Nephron (organoid): Measurements from ENCODE around the gene WASF1.

Experiments used
- H3K27ac Mint-ChIP-seq, 3 experiments: 2 replicates each; pipeline ENCODE4 v1.8.0; 2020; ENCODE audit warnings: mixed read lengths in 3 of 3, mild to moderate bottlenecking in 2 of 3, moderate library complexity in 1 of 3
- H3K27me3 Mint-ChIP-seq: 2 replicates; pipeline ENCODE4 v1.8.0; 2021; ENCODE audit warnings: low read depth, mild to moderate bottlenecking, moderate library complexity, mixed read lengths
- H3K36me3 Mint-ChIP-seq: 2 replicates; pipeline ENCODE4 v1.8.0; 2020; ENCODE audit warnings: low read depth, mixed read lengths
- H3K4me1 Mint-ChIP-seq: 2 replicates; pipeline ENCODE4 v1.8.0; 2020; ENCODE audit warnings: mixed read lengths
- H3K4me3 Mint-ChIP-seq, 3 experiments: 2 replicates each; pipeline ENCODE4 v1.8.0; 2020; ENCODE audit warnings: mild to moderate bottlenecking in 3 of 3, mixed read lengths in 3 of 3, moderate library complexity in 2 of 3
- H3K9me3 Mint-ChIP-seq: 2 replicates; pipeline ENCODE4 v1.8.0; 2020; ENCODE audit warnings: mixed read lengths
- TF ChIP-seq, protein P1 (sequence below), 3 experiments: fragments of 200-600 bp; sonication (generic); IDR thresholded peaks; one replicate each; pipeline ENCODE4 v1.5.0; 2021; ENCODE audit warnings: antibody characterized with exemption in 3 of 3; ENCODE audit not compliant: unreplicated experiment in 3 of 3

Gene WASF1

DNA sequence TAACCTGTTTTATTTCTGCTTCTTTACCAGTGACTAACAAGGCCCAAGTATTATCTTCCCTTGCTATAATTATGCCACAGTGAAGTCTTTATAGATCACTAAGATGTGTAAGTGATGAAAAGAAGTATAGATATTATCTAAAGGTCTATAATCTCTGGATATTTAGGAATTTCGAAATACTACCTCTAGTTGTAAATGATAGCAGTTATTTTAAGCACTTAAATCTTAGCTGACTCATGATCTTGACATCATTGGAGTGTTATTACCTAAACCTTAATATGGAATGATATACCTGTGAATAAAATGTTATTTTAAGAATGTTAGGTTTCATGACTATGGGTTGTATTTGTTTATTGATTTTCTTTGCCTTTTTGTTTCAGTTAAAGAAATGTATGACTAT, 32.3 kb upstream of the WASF1 start:
- no peak overlapping the region for H3K4me3 Mint-ChIP-seq
- TF ChIP-seq, protein P1, sequence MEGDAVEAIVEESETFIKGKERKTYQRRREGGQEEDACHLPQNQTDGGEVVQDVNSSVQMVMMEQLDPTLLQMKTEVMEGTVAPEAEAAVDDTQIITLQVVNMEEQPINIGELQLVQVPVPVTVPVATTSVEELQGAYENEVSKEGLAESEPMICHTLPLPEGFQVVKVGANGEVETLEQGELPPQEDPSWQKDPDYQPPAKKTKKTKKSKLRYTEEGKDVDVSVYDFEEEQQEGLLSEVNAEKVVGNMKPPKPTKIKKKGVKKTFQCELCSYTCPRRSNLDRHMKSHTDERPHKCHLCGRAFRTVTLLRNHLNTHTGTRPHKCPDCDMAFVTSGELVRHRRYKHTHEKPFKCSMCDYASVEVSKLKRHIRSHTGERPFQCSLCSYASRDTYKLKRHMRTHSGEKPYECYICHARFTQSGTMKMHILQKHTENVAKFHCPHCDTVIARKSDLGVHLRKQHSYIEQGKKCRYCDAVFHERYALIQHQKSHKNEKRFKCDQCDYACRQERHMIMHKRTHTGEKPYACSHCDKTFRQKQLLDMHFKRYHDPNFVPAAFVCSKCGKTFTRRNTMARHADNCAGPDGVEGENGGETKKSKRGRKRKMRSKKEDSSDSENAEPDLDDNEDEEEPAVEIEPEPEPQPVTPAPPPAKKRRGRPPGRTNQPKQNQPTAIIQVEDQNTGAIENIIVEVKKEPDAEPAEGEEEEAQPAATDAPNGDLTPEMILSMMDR (IDR thresholded peaks at IDR 0.05; ENCODE audit: unreplicated experiment in 3 of 3), result no peak
- H3K27me3 Mint-ChIP-seq, result no peaks in the 10 kb centered on the region

DNA sequence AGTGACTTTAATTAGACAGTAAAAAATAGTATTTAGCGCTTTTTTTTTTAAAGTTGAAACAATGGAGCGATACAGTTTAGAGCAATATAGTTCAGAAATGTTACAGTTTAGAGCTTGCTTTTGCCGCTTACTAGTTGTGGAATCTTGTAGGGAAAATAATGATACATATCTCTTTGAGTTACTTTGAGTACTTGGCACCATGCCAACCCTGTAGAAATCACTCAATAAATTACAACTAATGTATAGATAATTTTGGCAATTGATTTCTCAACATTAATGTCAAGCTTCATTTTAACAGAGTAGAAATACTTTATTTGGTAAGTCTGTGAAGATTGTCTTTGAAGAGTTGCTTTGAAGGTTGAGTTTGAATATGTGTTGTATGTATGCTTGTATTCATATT, 28.2 kb upstream of the WASF1 start:
- Mint-ChIP-seq H3K36me3 (peaks cover 47% of the 10 kb centered on the region), H3K27me3 (no peaks in the 10 kb centered on the region), H3K4me3 (no peak overlapping the region), H3K4me1 (no peaks in the 10 kb centered on the region), H3K9me3 (no peaks in the 10 kb centered on the region), H3K27ac (no peak overlapping the region)
- TF ChIP-seq, protein P1 (IDR thresholded peaks at IDR 0.05; ENCODE audit: unreplicated experiment in 3 of 3), result no peak

More for the DNA sequence above, 32.3 kb upstream of the WASF1 start:
- Mint-ChIP-seq H3K27ac (no peak overlapping the region), H3K9me3 (no peaks in the 10 kb centered on the region), H3K4me1 (no peaks in the 10 kb centered on the region), H3K36me3 (peaks cover 58% of the 10 kb centered on the region)

DNA sequence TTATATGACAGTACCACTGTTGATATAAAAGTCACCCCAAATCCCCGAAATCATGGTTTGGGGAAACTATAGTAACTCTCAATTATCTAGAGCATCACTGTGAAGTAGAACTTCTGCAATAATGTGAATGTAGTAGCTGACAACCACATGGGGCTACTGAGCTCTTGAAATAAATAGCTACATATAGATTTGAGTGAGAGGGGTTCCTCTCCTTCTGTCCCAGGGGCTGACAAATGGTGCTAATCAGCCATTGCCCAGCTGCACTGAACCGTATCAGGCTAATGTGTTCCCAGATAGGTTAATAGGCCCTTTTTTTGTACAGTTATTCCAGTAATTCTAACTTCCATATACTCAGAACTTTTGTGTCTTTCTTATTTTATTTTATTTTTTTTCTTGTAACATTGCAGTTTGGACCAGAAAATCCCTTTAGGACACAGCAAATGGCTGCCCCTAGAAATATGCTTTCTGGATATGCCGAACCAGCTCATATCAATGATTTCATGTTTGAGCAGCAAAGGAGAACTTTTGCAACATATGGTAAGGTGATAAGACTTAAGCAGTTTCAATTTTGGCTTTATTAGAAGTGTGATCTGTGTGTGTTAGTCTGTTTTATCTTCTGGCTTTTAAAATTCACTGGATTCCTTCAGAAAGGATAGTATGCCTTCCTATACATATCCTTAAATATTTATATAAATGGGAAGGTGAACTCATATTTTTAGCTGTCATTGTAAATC, 21.8 kb upstream of the WASF1 start:
- H3K27ac Mint-ChIP-seq, result no peak overlapping the region
- H3K9me3 Mint-ChIP-seq, result no peaks in the 10 kb centered on the region
- TF ChIP-seq, protein P1 (IDR thresholded peaks at IDR 0.05; ENCODE audit: unreplicated experiment in 3 of 3), result no peak
- H3K4me3 Mint-ChIP-seq, result no peak overlapping the region
- no peaks in the 10 kb centered on the region for H3K4me1 Mint-ChIP-seq
- no peaks in the 10 kb centered on the region for H3K27me3 Mint-ChIP-seq
- H3K36me3 Mint-ChIP-seq, result peaks cover 28% of the 10 kb centered on the region

DNA sequence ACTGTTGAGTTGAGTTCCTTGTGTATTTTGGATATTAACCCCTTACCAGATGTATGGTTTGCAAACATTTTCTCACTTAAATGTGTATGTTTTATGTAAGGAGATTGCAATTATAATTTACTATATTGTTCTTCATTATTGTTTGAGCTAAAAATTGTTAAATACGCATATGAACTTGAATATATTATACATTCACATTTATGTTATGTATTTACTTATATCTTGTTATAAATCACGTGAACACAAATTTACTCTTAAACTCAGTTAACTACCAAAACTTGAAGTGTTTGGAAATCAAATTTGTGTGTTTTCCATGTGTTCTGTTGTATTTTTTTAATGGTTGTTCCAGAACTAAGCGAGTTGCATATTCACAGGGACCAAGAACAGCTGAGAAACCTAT, 19.1 kb upstream of the WASF1 start:
- no peaks in the 10 kb centered on the region for H3K27me3 Mint-ChIP-seq
- H3K4me1 Mint-ChIP-seq, result no peaks in the 10 kb centered on the region
- H3K9me3 Mint-ChIP-seq, result no peaks in the 10 kb centered on the region

DNA sequence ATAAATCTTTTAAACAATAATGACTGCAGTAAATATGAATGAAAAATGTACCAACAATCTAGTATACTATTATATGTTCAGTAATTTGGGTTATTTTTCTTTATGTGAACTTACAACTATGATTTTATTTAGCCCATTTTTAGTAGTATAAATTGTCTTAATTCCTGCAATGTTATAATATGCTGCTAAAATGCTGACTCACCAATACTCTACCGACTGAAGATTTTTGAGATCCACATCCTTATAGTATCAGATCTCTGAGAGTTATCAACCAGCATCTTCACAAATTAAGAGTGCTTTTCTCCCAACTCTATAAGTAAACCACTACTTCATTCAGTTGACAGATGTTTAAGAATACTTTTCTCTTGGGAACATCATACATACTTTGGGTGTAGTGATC, 17.4 kb upstream of the WASF1 start:
- TF ChIP-seq, protein P1 (IDR thresholded peaks at IDR 0.05; ENCODE audit: unreplicated experiment in 3 of 3), result no peak
- Mint-ChIP-seq H3K4me3 (no peak overlapping the region), H3K4me1 (no peaks in the 10 kb centered on the region), H3K9me3 (no peaks in the 10 kb centered on the region), H3K36me3 (peaks cover 26% of the 10 kb centered on the region), H3K27me3 (no peaks in the 10 kb centered on the region), H3K27ac (no peak overlapping the region)

More for the DNA sequence above, 19.1 kb upstream of the WASF1 start:
- Mint-ChIP-seq H3K4me3 (no peak overlapping the region), H3K27ac (no peak overlapping the region), H3K36me3 (peaks cover 25% of the 10 kb centered on the region)
- TF ChIP-seq, protein P1 (IDR thresholded peaks at IDR 0.05; ENCODE audit: unreplicated experiment in 3 of 3), result no peak

DNA sequence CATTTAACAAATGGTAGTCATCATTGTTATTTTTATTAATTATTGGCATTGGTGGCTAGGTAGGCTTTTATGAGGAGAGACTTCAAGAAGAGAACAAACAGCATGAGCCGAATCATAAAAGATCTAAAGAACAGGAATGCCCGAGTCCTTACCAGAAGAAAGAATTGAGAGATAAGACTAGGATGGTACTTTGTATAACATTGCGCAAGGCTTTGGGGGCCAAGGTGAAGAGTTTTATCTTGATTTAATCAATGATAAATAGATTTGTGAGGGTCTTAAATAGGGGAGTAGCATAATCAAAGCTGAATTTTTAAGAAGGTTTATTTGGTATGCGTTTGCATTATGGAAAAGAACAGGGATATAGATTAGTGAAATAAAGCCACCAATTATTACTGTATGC, 16.2 kb upstream of the WASF1 start:
- H3K27me3 Mint-ChIP-seq, result no peaks in the 10 kb centered on the region
- no peak overlapping the region for H3K27ac Mint-ChIP-seq
- no peak overlapping the region for H3K4me3 Mint-ChIP-seq
- no peaks in the 10 kb centered on the region for H3K9me3 Mint-ChIP-seq
- H3K36me3 Mint-ChIP-seq, result peaks cover 26% of the 10 kb centered on the region
- TF ChIP-seq, protein P1 (IDR thresholded peaks at IDR 0.05; ENCODE audit: unreplicated experiment in 3 of 3), result no peak
- H3K4me1 Mint-ChIP-seq, result no peaks in the 10 kb centered on the region
